GM06990 (cell line): ENCODE measurements around the gene TMEM106C.

Source experiments
- DNase-seq: peaks from one replicate; pipeline ENCODE4 v3.0.0-alpha.2; 2011; ENCODE audit not compliant: insufficient read length; ENCODE audit errors: extremely low read depth
- H3K27me3 ChIP-seq: replicated peaks from 2 replicates; pipeline ENCODE4 v1.6.0; 2011; ENCODE audit warnings: low read length; ENCODE audit not compliant: control insufficient read depth, insufficient read depth
- H3K36me3 ChIP-seq: 2 replicates; pipeline ENCODE4 v1.5.1; 2011; ENCODE audit warnings: low read length; ENCODE audit not compliant: control insufficient read depth, insufficient read depth
- H3K4me3 ChIP-seq: replicated peaks from 2 replicates; pipeline ENCODE4 v1.5.1; 2011; ENCODE audit warnings: low read depth, mild to moderate bottlenecking, control low read depth, low read length
- TF ChIP-seq, protein P1 (sequence below): IDR thresholded peaks from 2 replicates; pipeline ENCODE4 v1.5.1; 2011; ENCODE audit warnings: low read length, control low read depth, mild to moderate bottlenecking, inconsistent platforms; ENCODE audit not compliant: insufficient read depth, poor library complexity, severe bottlenecking

The TMEM106C gene

DNA sequence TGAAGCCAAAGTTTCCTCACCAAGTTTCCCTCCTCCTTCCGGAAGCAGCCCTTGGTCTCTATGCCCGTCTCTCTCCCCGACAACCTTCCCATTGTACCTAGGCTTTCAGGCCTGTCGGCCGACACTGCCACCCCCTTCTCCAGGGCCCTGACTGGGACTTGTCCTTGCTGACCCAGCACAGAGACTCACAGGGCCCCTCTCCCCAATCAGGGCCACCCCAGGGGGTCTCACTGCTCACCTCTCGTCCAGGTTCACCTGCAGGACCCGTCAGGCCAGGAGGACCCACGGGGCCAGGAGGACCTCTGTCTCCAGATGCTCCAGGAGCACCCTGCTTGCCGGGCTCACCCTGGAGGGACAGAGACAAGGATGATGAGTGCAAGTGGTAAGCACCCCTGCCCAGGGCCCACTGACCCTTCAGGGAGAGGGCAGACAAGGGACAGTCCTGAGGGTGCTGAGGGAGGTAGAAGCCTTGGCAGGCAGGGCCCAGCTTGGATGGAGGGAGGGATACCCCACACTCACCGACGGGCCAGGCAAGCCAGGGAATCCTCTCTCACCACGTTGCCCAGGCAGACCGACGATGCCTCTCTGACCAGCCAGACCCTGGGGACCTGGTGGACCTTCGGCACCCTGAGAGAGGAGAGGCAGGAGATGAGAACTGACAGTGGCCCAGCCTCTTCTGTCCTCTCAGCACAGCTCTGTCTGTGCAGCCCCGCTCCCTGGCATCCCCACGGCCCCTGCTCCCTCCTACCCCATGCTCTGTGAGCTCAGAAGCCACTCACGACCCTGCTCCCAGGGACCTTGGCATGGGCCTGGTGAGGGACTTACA is 14.6 kb downstream of the TMEM106C start:
- Histone ChIP-seq H3K36me3 (no peaks in the 10 kb centered on the region), H3K4me3 (no peak overlapping the region), H3K27me3 (no peaks in the 10 kb centered on the region; the same call in 1 of the 2 replicates)
- TF ChIP-seq, protein P1, sequence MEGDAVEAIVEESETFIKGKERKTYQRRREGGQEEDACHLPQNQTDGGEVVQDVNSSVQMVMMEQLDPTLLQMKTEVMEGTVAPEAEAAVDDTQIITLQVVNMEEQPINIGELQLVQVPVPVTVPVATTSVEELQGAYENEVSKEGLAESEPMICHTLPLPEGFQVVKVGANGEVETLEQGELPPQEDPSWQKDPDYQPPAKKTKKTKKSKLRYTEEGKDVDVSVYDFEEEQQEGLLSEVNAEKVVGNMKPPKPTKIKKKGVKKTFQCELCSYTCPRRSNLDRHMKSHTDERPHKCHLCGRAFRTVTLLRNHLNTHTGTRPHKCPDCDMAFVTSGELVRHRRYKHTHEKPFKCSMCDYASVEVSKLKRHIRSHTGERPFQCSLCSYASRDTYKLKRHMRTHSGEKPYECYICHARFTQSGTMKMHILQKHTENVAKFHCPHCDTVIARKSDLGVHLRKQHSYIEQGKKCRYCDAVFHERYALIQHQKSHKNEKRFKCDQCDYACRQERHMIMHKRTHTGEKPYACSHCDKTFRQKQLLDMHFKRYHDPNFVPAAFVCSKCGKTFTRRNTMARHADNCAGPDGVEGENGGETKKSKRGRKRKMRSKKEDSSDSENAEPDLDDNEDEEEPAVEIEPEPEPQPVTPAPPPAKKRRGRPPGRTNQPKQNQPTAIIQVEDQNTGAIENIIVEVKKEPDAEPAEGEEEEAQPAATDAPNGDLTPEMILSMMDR: no peak
- DNase-seq: no peak

DNA sequence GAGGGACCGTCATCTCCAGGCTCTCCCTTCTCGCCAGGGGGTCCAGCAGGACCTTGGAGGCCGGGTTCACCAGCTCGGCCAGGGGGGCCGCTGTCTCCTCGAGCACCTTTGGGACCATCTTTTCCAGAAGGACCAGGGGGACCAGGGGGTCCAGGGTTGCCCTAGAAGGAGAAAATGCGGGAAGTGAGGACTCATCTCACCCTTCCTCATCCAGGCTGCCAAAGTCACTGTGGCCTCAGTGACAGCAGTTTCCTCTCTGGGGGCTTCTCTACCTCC is 15.1 kb downstream of the TMEM106C start:
- Histone ChIP-seq H3K36me3 (no peaks in the 10 kb centered on the region), H3K4me3 (no peak overlapping the region), H3K27me3 (no peaks in the 10 kb centered on the region; the same call in 1 of the 2 replicates)
- TF ChIP-seq, protein P1: no peak
- no peak for DNase-seq

DNA sequence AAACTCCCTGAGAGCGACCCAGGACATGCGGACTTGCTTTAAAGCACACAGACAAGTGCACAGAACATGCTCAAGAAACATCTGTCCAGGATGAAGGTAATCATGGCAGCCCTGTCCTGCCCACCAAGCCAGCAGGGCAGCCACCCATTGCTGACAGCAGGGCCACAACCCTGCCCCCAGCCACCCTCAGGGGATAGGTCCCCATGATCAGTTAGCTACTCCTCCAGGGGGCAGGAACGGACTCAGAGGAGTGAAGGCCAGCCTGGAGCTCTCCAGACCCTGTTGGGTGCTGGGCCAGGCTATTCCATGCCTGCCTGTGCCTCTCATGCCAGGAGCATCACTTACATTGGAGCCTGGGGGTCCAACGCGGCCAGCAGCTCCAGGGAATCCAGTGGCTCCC is 15.8 kb downstream of the TMEM106C start:
- Histone ChIP-seq H3K27me3 (no peaks in the 10 kb centered on the region; the same call in 1 of the 2 replicates), H3K4me3 (no peak overlapping the region), H3K36me3 (no peaks in the 10 kb centered on the region)
- no peak for DNase-seq
- TF ChIP-seq, protein P1: no peak

GRCh38 chr12:47979686-47980085 is 16.3 kb downstream of the TMEM106C start:
- no peaks in the 10 kb centered on the region for H3K36me3 ChIP-seq
- no peak overlapping the region for H3K4me3 ChIP-seq
- no peaks in the 10 kb centered on the region; the same call in 1 of the 2 replicates for H3K27me3 ChIP-seq
- no peak for DNase-seq
- TF ChIP-seq, protein P1: no peak

DNA sequence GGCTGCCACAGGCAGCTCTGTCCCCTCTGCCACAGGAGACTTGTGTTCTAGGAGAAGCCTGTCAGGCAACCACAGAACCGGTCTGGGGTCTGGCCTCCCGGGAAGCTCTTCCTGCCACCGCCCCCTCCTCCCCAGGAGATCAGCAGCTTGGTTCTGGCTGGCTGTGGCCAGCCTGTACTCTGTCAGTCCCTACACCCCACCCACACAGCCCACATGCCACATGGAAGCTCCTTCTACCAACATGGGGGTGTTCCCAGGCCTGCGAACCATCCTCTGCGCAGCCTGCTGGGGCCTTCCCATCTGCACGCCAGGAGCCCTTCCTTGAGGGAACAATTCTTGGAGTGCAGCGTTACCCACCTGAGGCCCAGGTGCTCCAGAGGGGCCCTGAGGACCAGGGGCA is 16.8 kb downstream of the TMEM106C start:
- no peak overlapping the region for H3K4me3 ChIP-seq
- TF ChIP-seq, protein P1: no peak
- DNase-seq: no peak

More for the DNA sequence above, 16.8 kb downstream of the TMEM106C start:
- Histone ChIP-seq H3K36me3 (no peaks in the 10 kb centered on the region), H3K27me3 (no peaks in the 10 kb centered on the region; the same call in 1 of the 2 replicates)
